GM23248 (cell line): ENCODE results near the gene CELSR2.

ENCODE experiments used
- EZH2 ChIP-seq: fragments of 200-600 bp; sonication (generic); IDR thresholded peaks from 2 replicates; pipeline ENCODE4 v1.6.1; 2018; ENCODE audit warnings: antibody characterized with exemption, mild to moderate bottlenecking; ENCODE audit not compliant: insufficient read depth, poor library complexity, severe bottlenecking
- EZH2phosphoT487 ChIP-seq: fragments of 200-600 bp; sonication (generic); IDR thresholded peaks from 2 replicates; pipeline ENCODE4 v1.6.1; 2018; ENCODE audit warnings: antibody characterized with exemption, moderate library complexity, mild to moderate bottlenecking, low read depth; ENCODE audit not compliant: insufficient read depth

GRCh38 chr1:109252893-109253802 is 3.8 kb downstream of the CELSR2 start:
- no peak for TF ChIP-seq EZH2
- TF ChIP-seq EZH2phosphoT487 = no peak
